CD4-positive, alpha-beta T cell treated with Interferon gamma for 1 hour (primary cell): ENCODE data around the gene TUBA3D.
"Not testable (repeated sequence)": the region's sequence is repeated elsewhere in the genome, so short reads cannot be mapped to it uniquely, and the experiment has no call there.

Source experiments
- DNase-seq: peaks from one replicate; pipeline ENCODE4 v3.0.0-alpha.2; 2020

The TUBA3D gene

DNA sequence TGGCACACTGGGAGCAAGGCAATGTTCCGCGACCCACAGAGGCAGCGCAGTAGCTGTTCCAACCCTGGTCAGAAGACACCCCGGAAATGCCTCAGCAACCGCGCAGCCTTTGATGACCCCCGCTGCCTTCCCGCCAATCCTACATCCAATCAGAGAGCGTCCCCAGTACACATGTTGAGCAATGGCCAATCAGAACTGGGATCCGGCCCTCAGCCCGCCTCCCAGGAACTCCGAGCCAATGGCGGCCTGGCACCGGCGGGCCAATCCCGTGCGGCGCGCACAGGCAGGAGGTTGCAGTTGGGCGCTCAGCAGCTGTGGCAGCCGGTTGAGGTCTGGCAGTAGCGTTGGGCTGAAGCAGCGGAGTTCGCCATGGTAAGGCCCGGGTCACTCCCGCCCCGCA lies at the start of gene TUBA3D:
TSS of gene TUBA3D (plus strand) at position 289 of the 400 bp plus-strand sequence. CDS start at position 370, 81 bp downstream.
- DNase-seq = no peak

DNA sequence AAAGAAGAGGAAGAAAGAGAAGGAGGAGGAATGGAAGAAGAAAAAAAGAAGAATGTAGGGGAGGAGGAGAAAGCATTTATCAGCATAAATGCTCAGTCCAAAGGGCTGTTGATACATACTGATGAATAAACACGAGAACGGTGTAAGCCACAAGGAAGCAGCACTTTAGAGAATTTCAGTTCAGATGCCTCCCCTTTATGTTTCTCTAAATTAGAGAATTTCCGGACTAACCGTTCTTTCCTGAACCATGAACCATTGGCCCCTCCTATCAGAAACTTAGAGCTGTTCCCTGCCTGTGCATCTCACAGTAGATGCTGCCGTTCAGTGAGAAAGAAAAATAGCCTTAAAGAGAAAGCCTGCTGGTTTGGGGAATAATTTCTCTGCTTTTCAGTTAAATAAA lies 49.2 kb upstream of the TUBA3D start:
- no peak for DNase-seq

DNA sequence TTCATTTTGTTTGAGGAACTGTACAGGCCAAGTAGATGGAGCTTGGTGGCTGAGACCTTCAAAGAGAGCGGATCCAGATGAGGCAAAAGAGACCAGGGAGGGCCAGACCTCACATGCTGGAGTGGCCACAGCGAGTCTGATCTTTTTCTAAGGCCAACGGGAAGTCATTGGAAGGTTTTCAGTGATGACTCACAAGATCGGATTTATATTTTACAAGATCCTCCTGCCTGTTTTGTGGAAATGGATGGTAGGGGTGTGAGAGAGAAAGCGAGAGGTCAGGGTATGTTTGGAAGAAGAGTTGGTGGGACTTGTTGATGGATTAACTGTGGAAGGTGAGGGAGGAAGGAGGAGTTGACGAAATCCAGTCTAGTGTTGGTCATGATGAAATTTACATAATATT lies 44.6 kb upstream of the TUBA3D start:
- DNase-seq = no peak

- not testable (repeated sequence) for DNase-seq
These were observed 35.0 kb upstream of the TUBA3D start for GRCh38 chr2:131440742-131441468.

DNA sequence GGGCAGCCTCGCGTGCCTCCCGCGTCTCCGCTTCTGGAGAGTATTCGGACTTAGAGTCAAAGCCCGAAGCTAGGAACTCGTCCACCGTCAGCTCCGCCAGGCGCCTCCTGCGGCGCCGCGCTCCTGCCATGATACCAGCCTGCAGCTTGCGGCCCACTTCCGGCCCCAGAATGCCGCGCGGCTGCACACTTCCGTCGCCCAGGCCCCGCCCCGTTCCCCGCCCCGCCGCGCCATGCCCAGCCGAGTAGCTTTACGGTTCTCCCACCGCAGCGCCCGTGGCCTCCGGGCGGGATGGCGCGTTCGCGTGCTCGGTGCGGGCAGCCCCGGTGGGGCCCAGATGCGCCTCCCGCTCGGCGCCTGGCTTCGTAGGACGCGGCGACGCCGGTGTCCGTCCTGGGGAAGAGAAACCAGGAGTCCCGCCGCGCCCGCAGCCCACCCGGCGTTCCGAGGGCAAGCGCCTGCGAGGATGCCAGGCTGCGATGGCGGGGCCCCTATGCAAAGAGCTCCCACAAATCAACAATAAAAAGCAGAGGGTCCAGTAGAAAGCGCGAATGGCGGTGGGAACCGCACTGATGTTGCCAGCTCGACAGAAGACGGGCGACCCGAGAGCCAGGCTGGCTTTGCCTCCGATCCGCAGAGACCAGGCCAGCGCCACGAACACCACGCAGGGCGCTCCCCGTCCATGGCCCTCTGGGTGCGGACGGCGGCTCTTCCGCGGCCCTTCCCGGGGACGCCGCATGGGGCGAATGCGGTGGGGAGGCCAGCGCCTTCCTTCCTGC lies 31.0 kb upstream of the TUBA3D start:
- DNase-seq = not testable (repeated sequence)

DNA sequence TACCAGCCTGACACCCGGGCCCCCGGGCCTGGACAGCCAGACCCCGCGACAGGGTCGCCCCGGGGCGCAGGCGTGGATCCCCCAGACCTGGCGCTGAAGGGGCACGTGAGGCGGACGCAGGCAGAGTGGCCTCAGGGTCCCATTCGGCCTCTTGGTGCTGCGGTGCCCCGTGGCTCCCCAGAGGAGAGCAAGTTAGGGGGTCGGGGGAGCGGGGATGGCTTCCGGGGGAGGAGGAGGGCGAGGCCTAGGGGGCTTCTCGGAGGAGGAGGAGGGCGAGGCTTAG lies 30.5 kb upstream of the TUBA3D start:
- DNase-seq = not testable (repeated sequence)

- DNase-seq = no peak
These were observed 30.0 kb upstream of the TUBA3D start for GRCh38 chr2:131445896-131446295.

GRCh38 chr2:131447981-131448380 lies 27.9 kb upstream of the TUBA3D start:
- not testable (repeated sequence) for DNase-seq

DNA sequence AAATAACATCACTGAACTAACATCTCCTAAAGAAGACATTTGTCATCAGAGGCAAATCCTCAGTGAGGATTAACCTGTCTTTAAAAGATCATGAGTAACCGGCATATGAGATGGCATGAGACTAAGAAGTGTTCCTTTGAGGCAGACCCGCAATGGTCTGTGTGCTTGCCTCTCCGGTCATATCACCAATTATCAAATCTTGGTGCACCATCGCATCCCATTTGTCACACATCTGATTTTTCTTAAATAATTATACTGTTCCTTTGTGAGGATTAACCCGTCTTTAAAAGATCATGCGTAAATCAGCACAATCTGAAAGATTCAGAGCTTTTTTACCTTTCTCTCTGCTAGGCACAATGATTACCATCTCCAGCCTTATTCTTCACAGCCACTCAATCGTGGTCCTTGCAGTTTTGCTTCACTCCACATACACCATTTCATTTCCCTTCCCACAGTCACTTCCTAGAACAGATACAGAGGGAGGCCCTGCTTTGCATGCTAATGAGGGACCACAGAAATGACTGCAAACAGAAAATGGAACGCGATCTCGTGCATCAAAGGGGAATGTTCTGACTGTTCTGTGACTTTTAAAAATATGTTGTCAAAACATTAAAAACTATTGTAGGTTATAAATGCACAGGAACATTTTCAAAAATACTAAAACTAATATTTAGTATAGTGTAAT lies 24.5 kb upstream of the TUBA3D start:
- not testable (repeated sequence) for DNase-seq

DNA sequence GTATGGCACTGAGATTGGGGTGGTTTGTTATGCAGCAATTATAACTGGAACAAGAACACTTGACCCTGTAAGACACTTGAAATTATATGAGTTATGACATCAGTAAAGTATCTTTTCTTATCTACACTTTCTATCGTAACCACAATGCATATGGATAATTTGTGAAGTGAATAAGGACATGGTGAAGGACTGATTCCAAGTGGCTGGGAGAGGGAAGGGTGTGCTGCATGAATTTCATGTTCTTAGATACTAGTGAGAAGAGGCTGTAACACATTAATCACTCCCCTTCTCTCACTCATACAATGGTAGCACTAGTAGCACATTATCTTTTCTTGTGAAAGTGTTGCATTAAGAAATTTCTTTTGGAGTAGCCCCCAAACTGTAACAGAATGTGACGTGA lies 21.0 kb upstream of the TUBA3D start:
- not testable (repeated sequence) for DNase-seq

- DNase-seq = not testable (repeated sequence)
These were observed 8.2 kb upstream of the TUBA3D start for GRCh38 chr2:131467722-131468121.

GRCh38 chr2:131470944-131471343 lies 5.0 kb upstream of the TUBA3D start:
- DNase-seq = not testable (repeated sequence)

DNA sequence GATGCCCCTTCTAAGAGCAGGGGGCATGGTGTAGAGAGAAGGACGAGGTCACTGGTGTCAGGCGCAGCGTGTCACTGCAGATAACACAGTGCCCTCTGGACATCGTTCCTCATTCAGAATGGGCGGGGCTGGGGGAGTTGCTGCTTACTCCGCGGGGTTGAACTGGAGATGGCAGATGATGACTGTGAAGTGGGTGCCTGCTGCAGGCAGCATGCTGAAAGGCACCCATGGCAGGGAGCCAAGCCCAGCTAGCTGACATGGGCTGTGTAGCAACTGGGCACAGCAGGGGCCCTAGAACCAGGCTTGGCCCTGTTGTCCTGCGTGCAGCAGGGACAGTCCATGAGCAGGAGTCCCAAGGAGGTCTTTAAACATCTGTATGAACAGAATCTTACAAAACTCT lies 4.3 kb upstream of the TUBA3D start:
- not testable (repeated sequence) for DNase-seq

GRCh38 chr2:131473266-131473665 lies 2.7 kb upstream of the TUBA3D start:
- DNase-seq = not testable (repeated sequence)

DNA sequence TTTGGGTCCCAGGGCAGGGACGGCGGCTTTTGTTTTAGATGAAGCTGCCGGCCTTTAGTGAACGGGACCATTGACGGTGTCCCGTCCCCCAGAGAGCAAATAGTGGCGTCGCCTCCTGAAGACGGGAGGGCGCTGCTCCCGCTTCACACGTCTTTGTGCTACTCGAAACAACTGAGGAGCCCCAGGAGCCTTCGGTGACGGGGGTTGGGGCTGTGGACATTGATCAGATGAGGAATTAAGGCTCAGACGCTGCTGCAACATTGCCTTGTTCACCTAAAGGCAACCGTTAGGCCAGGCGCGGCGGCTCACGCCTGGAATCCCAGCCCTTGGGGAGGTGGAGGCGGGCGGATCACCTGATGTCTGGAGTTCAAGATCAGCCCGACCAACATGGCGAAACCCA lies 444 bp downstream of the TUBA3D start:
- DNase-seq = not testable (repeated sequence)

- DNase-seq = not testable (repeated sequence)
These were observed 1.3 kb downstream of the TUBA3D start for GRCh38 chr2:131477227-131477626.

DNA sequence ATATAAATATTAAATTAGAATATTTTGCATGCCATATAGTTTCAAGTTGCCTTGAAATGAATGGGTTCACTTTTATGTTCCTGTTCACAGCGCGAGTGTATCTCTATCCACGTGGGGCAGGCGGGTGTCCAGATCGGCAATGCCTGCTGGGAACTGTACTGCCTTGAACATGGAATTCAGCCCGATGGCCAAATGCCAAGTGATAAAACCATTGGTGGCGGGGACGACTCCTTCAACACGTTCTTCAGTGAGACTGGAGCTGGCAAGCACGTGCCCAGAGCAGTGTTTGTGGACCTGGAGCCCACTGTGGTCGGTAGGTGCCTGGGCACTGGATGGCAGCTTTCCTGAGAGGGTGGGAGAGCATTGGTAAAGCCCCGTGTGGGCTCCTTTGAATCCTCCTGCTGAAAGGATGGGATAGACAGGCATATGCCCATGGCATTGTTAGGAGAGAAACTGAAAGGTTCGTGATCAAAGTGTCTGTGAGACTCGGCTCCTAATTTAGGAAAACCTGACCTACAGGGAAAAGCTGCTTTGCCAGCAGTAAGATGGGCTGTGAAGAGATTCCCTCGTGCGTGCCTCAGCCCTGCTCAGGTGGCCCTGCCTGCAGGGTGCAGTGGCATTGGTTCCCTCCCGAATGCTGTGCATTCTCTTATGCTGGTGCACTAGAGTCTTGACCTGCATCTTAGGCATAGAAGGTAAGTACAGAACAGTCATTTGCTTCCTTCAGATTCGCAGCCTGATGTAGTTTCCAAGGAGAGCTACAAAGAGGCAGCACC lies 2.3 kb downstream of the TUBA3D start:
- DNase-seq = not testable (repeated sequence)

- not testable (repeated sequence) for DNase-seq
These were observed 3.0 kb downstream of the TUBA3D start for GRCh38 chr2:131478850-131479461.

DNA sequence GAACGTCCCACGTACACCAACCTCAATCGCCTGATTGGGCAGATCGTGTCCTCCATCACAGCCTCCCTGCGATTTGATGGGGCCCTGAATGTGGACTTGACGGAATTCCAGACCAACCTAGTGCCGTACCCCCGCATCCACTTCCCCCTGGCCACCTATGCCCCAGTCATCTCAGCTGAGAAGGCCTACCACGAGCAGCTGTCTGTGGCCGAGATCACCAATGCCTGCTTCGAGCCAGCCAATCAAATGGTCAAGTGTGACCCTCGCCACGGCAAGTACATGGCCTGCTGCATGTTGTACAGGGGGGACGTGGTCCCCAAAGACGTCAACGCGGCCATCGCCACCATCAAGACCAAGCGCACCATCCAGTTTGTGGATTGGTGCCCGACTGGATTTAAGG lies 4.4 kb downstream of the TUBA3D start:
- DNase-seq = not testable (repeated sequence)

DNA sequence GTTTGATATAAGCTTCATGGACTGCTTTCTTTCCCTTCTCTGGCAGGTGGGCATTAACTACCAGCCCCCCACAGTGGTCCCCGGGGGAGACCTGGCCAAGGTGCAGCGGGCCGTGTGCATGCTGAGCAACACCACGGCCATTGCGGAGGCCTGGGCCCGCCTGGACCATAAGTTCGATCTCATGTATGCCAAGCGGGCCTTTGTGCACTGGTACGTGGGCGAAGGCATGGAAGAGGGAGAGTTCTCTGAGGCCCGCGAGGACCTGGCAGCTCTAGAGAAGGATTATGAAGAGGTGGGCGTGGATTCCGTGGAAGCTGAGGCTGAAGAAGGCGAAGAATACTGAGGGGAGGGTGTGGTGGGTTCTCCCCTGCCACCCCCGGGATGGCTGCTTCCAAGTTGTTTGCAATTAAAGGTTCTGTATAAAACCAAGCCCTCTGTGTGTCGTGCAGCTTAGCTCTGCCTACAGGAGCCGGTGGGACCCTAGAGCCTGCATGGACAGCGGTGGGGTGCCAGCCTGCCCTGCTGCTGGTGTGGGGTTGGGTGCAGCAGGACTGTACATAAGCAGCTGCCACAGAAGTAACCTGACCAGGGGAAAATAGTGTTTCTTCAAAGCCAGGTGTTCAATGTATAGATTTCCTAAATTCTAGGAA lies 6.7 kb downstream of the TUBA3D start:
- not testable (repeated sequence) for DNase-seq

GRCh38 chr2:131483981-131484820 lies 8.3 kb downstream of the TUBA3D start:
- DNase-seq = not testable (repeated sequence)
